ENCODE data around the gene ABCB9.
"Not testable (repeated sequence)": the region's sequence is repeated elsewhere in the genome, so short reads cannot be mapped to it uniquely, and the experiment has no call there.

ABCB9 gene

DNA sequence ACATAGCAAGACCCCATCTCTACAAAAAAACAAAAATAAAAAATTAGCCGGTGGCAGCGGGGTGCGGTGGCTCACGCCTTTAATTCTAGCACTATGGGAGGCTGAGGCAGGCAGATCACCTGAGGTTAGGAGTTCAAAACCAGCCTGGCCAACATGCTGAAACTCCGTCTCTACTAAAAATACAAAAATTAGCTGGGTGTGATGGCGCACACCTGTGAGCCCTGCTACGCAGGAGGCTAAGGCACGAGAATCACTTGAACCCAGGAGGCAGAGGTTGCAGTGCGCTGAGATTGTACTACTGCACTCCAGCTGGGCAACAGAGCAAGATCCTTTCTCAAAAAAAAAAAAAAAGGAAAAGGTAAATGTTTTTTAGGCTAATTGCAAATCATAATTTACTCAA is 73.5 kb downstream of the ABCB9 start:
- DNase-seq = not testable (repeated sequence)

GRCh38 chr12:122891661-122892525 is 74.4 kb downstream of the ABCB9 start:
- peak; percentile 54 to 74 (median 67) for DNase-seq

GRCh38 chr12:122889761-122890520 is 76.3 kb downstream of the ABCB9 start:
- no peak for DNase-seq

- DNase-seq = peak; percentile 68 to 87 (median 84)
These were observed 78.0 kb downstream of the ABCB9 start for GRCh38 chr12:122888232-122888752.

- no peak for DNase-seq
These were observed 78.4 kb downstream of the ABCB9 start for GRCh38 chr12:122887819-122888212.

GRCh38 chr12:122886851-122887818 is 79.1 kb downstream of the ABCB9 start:
- DNase-seq = peak in 1 of 3 donors; percentile 28

- no peak for DNase-seq
These were observed 80.1 kb downstream of the ABCB9 start for GRCh38 chr12:122886161-122886560.

DNA sequence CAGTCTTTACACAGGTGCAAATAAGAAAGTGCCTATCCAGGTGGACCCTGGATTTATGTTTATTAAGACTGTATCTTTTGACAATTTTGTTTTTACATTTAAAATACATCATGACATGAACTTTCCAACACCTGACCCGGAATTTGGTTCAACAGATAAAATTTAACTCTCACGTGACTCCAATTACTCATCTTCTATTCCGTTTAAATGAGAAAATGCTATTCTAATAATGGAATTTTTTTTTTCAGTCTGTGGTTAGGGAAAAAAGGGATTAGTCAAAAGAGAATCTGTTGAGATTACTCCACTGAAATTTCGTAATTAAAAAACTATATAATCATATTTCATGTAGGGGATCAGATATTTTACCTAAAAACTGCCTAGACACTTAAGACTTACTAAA is 81.4 kb downstream of the ABCB9 start:
- DNase-seq = peak; percentile 46 to 84 (median 83)

GRCh38 chr12:122884091-122884826 is 82.0 kb downstream of the ABCB9 start:
- DNase-seq = no peak

GRCh38 chr12:122882908-122883558 is 83.2 kb downstream of the ABCB9 start:
- no peak for DNase-seq

DNA sequence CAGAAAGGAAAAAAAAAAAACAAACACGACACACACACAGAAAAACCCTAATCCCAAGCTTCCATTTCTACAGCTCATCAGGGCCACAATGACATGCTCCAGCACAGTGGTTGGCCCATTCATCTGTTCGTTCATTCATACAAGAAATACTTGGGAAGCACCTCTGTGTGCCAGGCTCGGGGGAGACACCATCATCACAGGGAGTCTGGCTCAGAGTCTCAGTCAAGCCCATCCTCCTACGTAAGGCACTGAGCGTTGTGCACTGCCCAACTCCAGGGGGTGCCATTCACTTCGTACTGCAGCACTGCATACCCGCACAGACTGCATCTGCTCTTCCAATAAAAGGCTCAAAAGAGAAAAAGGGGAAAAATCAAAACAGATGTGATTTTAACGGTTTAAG is 85.6 kb downstream of the ABCB9 start:
- DNase-seq = peak; percentile 59 to 68 (median 62)

- no peak for DNase-seq
These were observed 86.1 kb downstream of the ABCB9 start for GRCh38 chr12:122880155-122880667.
